ENCODE results near the gene RNU5D-1. TPM values are rescaled to one million over a fixed set of nuclear protein-coding genes. Genes with fewer than 3 reads are reported as not detected.
"Not testable (repeated sequence)": the region's sequence is repeated elsewhere in the genome, so short reads cannot be mapped to it uniquely, and the experiment has no call there.

The RNU5D-1 gene
- total RNA-seq, 1 experiment from 2014 or later: not detected

GRCh38 chr1:44775078-44775929, 44.3 kb upstream of the RNU5D-1 start, which contains the start of gene RPS8:
Gene RPS8 (plus strand): TSS chr1:44775540. CDS start chr1:44775597, 57 bp downstream.
- DNase-seq: peak; percentile 93
- Mint-ChIP-seq H3K4me3 (peak within 1 kb of the TSS; percentile 81 to 95), H3K36me3 (ENCODE audit: insufficient read depth in 1 of 3, low read depth in 3 of 3) (peaks cover 33 to 47% (median 46%) of the 10 kb centered on the region in 3 experiments), H3K9me3 (0 out of 5 replicates have a peak, but pooled peaks cover 0 to 4% of the 10 kb centered on the region in 2 experiments), H3K27ac (peak within 1 kb of the TSS; percentile 96 to 98 (median 97)), H3K27me3 (ENCODE audit: low read depth) (no peaks in the 10 kb centered on the region), H3K4me1 (peaks cover 18 to 22% of the 10 kb centered on the region in 2 experiments)
- H2BK20ac ChIP-seq (ENCODE audit: low read depth, low read length, poor library complexity, severe bottlenecking): no peak within 1 kb of the TSS
- H3T11ph ChIP-seq (ENCODE audit: low read length): peak within 1 kb of the TSS; percentile 23
- peak within 1 kb of the TSS; percentile 94 for H3K14ac ChIP-seq (ENCODE audit: insufficient read depth, low read length)
- H3K9me3 ChIP-seq (ENCODE audit: control insufficient read depth, low read depth, low read length): no peaks in the 10 kb centered on the region
- H4K8ac ChIP-seq (replicated peaks; ENCODE audit: insufficient read length, low read depth, low read length): no peak within 1 kb of the TSS
- H3K27ac ChIP-seq (ENCODE audit: insufficient read length, low read depth, low read length): peak within 1 kb of the TSS; percentile 6
- no peak within 1 kb of the TSS for H2BK15ac ChIP-seq (ENCODE audit: low read depth, low read length)
- peaks cover 2% of the 10 kb centered on the region for H3K79me1 ChIP-seq (ENCODE audit: insufficient read depth, low read depth, low read length, poor library complexity, severe bottlenecking)
- no peak within 1 kb of the TSS for H2AFZ ChIP-seq (ENCODE audit: low read length)
- no peak within 1 kb of the TSS for H2BK120ac ChIP-seq (ENCODE audit: low read depth, low read length, poor library complexity, severe bottlenecking)
- peak within 1 kb of the TSS; percentile 33; the same call in 1 of the 2 replicates for H3K4ac ChIP-seq (ENCODE audit: low read depth, low read length)
- no peak within 1 kb of the TSS for H3K23ac ChIP-seq (ENCODE audit: insufficient read length, low read depth, low read length)
- peak within 1 kb of the TSS; percentile 83 for H3K18ac ChIP-seq (ENCODE audit: insufficient read length, low read depth, low read length)
- TF ChIP-seq, protein P1, sequence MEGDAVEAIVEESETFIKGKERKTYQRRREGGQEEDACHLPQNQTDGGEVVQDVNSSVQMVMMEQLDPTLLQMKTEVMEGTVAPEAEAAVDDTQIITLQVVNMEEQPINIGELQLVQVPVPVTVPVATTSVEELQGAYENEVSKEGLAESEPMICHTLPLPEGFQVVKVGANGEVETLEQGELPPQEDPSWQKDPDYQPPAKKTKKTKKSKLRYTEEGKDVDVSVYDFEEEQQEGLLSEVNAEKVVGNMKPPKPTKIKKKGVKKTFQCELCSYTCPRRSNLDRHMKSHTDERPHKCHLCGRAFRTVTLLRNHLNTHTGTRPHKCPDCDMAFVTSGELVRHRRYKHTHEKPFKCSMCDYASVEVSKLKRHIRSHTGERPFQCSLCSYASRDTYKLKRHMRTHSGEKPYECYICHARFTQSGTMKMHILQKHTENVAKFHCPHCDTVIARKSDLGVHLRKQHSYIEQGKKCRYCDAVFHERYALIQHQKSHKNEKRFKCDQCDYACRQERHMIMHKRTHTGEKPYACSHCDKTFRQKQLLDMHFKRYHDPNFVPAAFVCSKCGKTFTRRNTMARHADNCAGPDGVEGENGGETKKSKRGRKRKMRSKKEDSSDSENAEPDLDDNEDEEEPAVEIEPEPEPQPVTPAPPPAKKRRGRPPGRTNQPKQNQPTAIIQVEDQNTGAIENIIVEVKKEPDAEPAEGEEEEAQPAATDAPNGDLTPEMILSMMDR (conservative IDR thresholded peaks at IDR 0.05): no peak
- H3K56ac ChIP-seq (ENCODE audit: insufficient read length, low read depth, low read length): no peak within 1 kb of the TSS
- WGBS (ENCODE audit: extremely low coverage, insufficient read length, low lambda C conversion rate): no CpG with 5 or more reads among the region's 65 CpGs
- H2BK12ac ChIP-seq (ENCODE audit: insufficient read length, low read depth, low read length): no peak within 1 kb of the TSS
- H3K4me2 ChIP-seq (ENCODE audit: insufficient read depth, insufficient read length, low read length): peak within 1 kb of the TSS; percentile 99
- H3K9ac ChIP-seq (ENCODE audit: extremely low read depth, insufficient read length, low read length): peak within 1 kb of the TSS; percentile 98
- no peak within 1 kb of the TSS for H2BK5ac ChIP-seq (ENCODE audit: insufficient read length, low read length)
- no peak within 1 kb of the TSS for H4K91ac ChIP-seq (ENCODE audit: insufficient read length, low read depth, low read length)
- peak within 1 kb of the TSS; percentile 83 for H4K5ac ChIP-seq (ENCODE audit: insufficient read length, low read depth, low read length)
- H3K23me2 ChIP-seq (ENCODE audit: insufficient read length, low read depth, low read length, poor library complexity, severe bottlenecking): peaks cover 11% of the 10 kb centered on the region
- H2AK5ac ChIP-seq (ENCODE audit: insufficient read length, low read length): peak within 1 kb of the TSS; percentile 13
- no peaks in the 10 kb centered on the region for H3K27me3 ChIP-seq (ENCODE audit: insufficient read depth, low read length)
- peaks cover 4% of the 10 kb centered on the region for H4K20me1 ChIP-seq (ENCODE audit: control insufficient read depth, insufficient read depth, insufficient read length)
- H3K4me1 ChIP-seq (ENCODE audit: insufficient read depth, low read length): no peaks in the 10 kb centered on the region
- peaks cover 17% of the 10 kb centered on the region; the same call in 1 of the 2 replicates for H3K79me2 ChIP-seq (ENCODE audit: insufficient read depth, low read length)

GRCh38 chr1:44766421-44766820, 35.5 kb upstream of the RNU5D-1 start:
- DNase-seq: not testable (repeated sequence)

More at GRCh38 chr1:44766421-44766820, 35.5 kb upstream of the RNU5D-1 start:
- not testable (repeated sequence) for H4K91ac ChIP-seq (ENCODE audit: insufficient read length, low read depth, low read length); H3K23ac ChIP-seq (ENCODE audit: insufficient read length, low read depth, low read length); H3K4ac ChIP-seq (ENCODE audit: low read depth, low read length); H2BK5ac ChIP-seq (ENCODE audit: insufficient read length, low read length); H3K18ac ChIP-seq (ENCODE audit: insufficient read length, low read depth, low read length); H3K9me3 ChIP-seq (ENCODE audit: control insufficient read depth, low read depth, low read length); H4K8ac ChIP-seq (replicated peaks; ENCODE audit: insufficient read length, low read depth, low read length); H2AFZ ChIP-seq (ENCODE audit: low read length); H3K27me3 ChIP-seq (ENCODE audit: insufficient read depth, low read length); H3K27me3 Mint-ChIP-seq (ENCODE audit: low read depth); H3K79me2 ChIP-seq (ENCODE audit: insufficient read depth, low read length); H3K27ac Mint-ChIP-seq; H2BK15ac ChIP-seq (ENCODE audit: low read depth, low read length); H3K27ac ChIP-seq (ENCODE audit: insufficient read length, low read depth, low read length); H3K56ac ChIP-seq (ENCODE audit: insufficient read length, low read depth, low read length); H3T11ph ChIP-seq (ENCODE audit: low read length); H2AK5ac ChIP-seq (ENCODE audit: insufficient read length, low read length); H3K23me2 ChIP-seq (ENCODE audit: insufficient read length, low read depth, low read length, poor library complexity, severe bottlenecking); H4K5ac ChIP-seq (ENCODE audit: insufficient read length, low read depth, low read length); H3K14ac ChIP-seq (ENCODE audit: insufficient read depth, low read length); H3K9me3 Mint-ChIP-seq; H3K9ac ChIP-seq (ENCODE audit: extremely low read depth, insufficient read length, low read length); H3K4me1 Mint-ChIP-seq; H4K20me1 ChIP-seq (ENCODE audit: control insufficient read depth, insufficient read depth, insufficient read length); H2BK120ac ChIP-seq (ENCODE audit: low read depth, low read length, poor library complexity, severe bottlenecking); H3K4me1 ChIP-seq (ENCODE audit: insufficient read depth, low read length); H3K79me1 ChIP-seq (ENCODE audit: insufficient read depth, low read depth, low read length, poor library complexity, severe bottlenecking); H2BK12ac ChIP-seq (ENCODE audit: insufficient read length, low read depth, low read length); H2BK20ac ChIP-seq (ENCODE audit: low read depth, low read length, poor library complexity, severe bottlenecking); H3K4me2 ChIP-seq (ENCODE audit: insufficient read depth, insufficient read length, low read length); H3K4me3 Mint-ChIP-seq
- peaks cover 33 to 62% (median 57%) of the 10 kb centered on the region in 3 experiments for H3K36me3 Mint-ChIP-seq (ENCODE audit: insufficient read depth in 1 of 3, low read depth in 3 of 3)
- WGBS (ENCODE audit: extremely low coverage, insufficient read length, low lambda C conversion rate): no CpG with 5 or more reads among the region's 6 CpGs

Data from H9 (cell line).